Measurements from ENCODE around the gene SNED1.

GRCh38 chr2:241036397-241036963, 38.1 kb downstream of the SNED1 start:
- TF ChIP-seq CTCF (IDR thresholded peaks at IDR 0.05): no peak
- TF ChIP-seq POLR2AphosphoS5 (IDR thresholded peaks at IDR 0.05): no peak

All from breast epithelium (tissue), 3 donors.